ENCODE data around the gene TMEM115.

TMEM115 gene

DNA sequence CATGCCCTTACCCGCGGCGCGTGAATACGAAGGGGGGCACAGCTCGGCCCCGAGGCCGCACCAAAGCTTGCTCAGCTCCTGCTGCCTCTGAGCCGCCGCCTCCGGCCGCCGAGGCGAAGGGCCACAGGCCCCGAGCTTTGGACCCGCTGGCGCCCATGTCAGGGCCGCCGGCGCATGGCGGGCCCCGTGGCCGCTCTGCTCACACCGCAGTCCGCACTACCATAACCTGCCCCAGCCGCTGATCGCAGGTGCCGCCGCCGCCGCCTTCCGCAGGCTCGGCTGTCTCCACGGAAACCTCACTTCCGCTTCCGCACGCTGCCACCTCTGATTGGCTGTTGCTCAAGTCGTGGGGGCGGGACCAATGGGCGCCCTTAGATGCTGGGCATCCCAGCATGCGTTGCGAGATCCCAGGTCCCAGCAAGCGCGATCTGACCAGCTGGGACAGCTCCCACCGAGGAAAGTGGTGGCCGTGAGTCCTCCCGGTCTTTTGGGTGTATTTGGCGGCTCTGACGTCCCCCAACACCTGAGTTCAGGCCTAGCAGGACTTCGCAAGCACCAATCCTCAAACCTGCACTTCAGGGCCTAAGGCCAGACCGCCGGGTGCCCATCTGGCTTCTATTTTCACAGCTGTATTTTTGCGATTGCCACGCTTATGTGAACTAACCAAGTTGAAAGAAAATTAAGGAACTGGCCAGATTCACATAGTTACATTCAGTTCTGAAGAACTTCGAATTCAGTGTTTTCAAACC, 31.2 kb downstream of the TMEM115 start, which contains the start of gene TUSC2:
Gene TUSC2, minus strand, starts transcription at position 281 of the 749 bp plus-strand sequence. Its CDS starts 124 bp downstream, at position 157.
- peak; percentile 84 for DNase-seq

GRCh38 chr3:50327129-50327528, 32.2 kb downstream of the TMEM115 start:
- no peak for DNase-seq

DNA sequence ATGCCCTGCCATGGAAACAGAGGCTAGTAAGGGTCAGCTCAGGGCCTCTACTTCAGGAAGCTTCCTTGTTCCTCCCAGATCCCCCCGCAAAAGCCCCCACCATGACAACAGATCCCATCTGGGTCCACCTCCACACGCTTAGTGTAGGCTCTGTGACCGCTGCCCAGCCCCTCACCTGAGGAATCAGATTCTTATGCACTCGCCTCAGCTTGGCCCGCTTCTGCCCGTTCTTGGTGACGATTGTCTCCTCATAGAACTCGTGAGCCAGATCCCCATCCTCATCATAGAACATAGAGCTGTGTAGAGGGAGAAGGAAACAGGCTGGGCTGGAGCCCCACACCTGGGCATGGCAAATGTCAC, 33.2 kb downstream of the TMEM115 start:
- DNase-seq = no peak

DNA sequence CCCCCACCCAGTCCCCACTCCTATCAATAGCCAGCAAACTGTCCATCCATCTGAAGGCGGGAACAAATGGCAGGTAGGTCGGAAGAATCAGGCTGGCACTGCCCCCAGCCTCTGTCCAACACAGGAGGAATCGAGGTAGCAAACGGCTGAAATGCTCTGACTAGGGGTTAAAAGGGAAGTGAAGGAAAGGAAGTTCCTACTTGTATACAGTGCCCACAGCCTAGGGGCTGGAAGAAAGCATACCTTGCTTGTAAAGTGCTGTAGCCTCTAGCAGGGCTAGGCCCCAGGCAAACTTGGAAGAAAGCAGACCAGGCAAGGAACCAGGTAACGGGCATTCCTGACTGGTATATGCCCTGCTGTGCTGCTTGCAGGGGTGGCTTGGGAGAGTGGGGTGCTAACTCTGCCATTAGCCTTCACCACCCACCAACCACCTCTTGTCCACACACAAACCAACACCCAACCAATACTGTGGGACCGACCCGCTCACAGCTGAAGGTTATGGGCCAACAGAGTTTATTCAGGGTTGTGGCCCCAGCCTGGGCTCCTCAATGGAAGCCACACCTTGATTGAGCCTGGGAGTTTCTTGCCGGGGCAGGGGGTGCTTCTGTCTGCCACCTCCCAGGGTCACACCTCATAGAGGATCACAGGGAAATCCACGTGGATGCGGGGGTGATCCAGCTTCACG, 33.7 kb downstream of the TMEM115 start:
- no peak for DNase-seq

GRCh38 chr3:50325113-50325480, 34.2 kb downstream of the TMEM115 start:
- no peak for DNase-seq

DNA sequence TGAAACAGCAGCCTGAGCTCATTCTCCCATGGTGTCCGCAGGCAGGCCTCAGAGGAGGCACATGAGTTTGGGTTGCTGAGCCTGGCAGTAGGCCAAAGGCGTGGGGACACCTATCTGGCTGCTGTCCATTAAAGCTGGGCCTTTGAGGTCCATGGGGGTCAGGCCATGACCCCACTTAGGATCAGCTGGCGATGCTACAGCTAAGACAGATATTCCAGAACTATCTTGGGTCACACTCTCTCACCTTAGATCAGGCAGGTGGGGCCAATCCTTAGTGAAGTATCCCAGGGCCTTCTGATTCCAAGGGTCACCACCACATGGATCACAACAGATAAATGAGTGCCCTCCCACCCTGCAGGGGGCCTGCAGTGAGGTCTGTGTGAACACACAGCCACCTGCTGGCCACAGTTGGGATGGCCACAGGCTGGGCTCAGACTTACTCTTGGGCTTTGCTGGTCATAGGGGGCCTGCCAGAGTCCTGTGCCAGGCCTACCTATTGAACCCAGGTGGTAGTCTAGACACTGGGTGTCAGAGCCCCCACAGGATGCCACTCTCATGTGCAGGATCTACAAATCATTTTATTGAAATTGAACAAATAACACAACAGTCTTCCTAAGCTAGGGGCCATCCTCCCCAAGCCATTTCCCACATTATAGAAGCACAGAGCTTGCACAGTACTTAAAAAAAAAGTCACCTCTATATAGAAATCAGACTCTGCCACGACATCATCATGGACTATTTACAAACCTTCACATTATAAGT, 34.8 kb downstream of the TMEM115 start:
- no peak for DNase-seq

DNA sequence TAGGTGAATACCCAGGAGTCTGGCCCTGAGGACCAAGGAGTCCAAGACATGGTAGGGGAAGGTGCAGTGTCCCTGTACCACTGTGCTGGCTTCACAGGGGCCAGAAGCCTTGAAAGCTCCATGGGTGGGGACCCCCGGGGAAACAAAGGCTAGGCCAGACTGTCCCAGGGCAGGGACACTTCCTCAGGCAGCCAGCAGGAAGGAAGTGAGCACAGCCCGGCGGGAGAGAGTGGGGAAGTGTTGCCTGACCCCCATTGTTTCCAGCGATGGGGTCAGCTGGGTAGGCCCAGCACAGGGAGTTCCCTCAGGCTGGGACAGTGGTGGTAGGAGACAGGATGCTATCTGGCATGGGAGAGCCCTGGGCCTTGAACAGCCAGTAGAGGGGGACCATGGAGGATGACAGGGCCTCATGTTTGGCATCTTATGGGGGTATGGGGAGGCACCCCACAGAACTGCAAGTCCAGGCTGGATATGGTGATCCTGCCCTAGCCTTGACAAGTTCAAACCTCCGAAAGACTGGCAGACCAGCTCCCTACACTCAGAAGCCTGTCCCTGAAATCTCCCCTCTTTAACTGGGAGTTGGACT, 35.6 kb downstream of the TMEM115 start:
- no peak for DNase-seq

GRCh38 chr3:50323092-50323600, 36.2 kb downstream of the TMEM115 start:
- no peak for DNase-seq

DNA sequence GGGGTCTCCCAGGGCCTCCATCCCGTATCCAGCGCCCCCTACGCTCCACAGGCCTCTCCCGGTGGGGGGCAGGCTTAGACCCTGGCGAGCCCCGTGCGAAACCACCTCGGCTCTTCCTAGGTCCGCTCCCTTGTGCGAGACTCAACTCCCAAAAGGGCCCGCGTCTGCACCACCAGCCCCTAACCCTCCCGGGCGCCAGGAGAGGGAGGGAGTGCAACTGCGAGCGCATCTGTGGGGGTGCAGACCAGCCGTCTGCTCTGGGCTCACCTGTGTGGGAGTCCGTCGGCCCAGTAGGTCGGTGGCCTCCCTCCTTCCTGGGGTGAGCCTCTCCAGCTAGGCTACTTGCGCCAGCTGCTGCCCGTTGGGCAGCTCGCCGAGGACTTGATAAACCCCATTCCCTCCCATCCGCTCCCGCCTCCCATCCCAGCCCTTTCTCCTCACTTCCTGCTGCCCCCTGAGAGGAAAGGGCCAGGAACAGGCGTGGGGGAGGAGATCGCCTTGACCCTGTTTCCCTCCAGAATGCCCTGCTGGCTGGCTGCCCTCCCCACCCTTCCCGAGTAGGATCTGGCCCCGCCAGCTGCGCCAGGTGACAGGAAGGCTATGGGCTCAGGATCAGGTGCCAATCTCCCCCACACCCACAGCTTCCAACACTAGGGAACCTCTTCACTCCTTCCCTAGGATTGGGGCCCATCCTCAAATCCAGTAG, 36.8 kb downstream of the TMEM115 start, which contains the start of gene HYAL2:
Gene HYAL2, minus strand, starts transcription at position 360 of the 706 bp plus-strand sequence. CDS start 2,256 bp downstream, outside the sequence.
- DNase-seq = no peak

DNA sequence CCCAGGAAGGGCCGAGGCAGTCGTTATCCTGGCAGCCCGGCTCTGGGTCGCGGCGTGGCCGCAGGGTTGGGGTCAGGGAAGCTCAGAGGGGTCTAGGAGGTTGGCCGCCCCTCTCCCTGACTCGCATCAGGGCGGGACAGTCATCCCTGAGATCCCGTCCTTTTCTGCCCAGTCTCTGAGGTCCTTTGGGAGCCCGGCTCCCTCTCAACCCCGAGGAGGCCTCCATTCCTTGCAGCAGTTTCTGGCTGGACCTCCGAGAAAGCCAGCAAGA, 37.3 kb downstream of the TMEM115 start:
- no peak for DNase-seq

DNA sequence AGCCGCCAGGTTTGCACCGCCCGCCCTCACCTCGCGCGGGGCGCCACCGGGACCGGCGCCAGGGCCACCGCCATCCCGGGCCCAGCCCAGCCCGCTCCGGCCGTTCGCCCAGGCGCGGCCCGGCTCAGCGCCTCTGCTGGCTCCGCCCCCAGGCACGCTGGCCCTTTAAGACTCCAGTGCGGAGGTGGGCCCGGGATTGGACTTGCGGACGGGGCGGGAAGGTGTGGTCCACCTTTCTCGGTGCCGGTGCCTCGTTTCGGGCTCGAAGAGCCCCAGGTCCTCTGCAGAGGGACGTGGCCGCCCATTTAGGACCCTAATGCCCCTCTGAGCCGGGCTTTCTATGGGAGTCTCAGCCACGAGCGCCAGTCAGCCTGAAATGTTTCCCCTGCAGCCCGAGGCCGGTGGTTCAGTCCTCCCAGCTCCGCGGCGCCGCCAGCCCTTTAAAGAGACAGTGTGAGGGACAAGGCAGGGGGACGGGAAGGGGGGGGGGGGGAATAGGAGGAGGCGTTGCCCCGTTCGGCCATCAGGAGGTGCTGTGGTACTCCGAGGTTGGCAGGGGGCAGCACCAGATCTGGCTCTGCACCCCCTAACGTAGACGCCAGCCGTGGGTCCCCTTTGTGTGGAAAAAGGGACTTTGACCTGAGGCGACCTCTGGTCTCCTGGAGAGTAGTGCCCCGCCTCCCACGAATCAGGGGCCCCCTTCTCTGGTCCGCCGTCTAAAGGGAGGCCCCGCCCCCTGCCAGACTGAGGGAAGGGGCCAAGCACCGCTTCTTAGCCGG, 37.8 kb downstream of the TMEM115 start:
- DNase-seq = peak; percentile 73

GRCh38 chr3:50320853-50321335, 38.4 kb downstream of the TMEM115 start:
- DNase-seq = peak; percentile 73

DNA sequence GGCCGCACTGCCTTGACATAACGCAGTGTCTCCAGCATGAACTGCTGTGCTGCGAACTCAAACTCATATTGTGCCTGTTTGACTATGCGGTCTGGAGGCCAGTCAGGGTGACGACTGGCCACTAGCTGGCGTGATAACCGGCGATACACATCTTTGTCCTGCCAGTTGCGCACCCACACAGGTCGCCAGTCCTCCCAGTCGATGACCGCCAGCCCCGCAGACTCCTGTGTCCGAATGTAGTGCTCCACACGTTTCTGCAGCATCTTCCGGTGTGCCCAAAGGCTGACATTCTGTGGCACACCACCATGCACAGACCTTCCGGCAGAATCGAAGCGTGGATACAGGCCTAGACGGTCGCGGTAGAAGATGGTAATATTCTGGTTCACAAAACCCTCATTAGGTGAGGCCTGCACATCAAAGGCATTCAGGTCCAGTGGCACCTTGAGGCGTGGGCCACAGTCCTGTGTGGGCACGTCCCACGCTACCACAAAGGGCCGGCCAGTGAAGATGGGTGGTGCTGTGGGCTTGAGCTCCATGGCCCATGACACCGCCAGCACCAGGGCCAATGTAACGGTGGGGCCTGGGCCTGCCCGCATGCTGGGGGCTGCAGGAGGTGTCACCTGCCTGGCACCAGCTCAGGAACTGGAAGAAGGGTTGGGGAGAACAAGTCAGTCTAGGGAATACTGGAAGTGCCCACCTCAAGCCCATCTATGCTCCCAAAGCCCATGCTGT, 39.3 kb downstream of the TMEM115 start:
- DNase-seq = no peak

DNA sequence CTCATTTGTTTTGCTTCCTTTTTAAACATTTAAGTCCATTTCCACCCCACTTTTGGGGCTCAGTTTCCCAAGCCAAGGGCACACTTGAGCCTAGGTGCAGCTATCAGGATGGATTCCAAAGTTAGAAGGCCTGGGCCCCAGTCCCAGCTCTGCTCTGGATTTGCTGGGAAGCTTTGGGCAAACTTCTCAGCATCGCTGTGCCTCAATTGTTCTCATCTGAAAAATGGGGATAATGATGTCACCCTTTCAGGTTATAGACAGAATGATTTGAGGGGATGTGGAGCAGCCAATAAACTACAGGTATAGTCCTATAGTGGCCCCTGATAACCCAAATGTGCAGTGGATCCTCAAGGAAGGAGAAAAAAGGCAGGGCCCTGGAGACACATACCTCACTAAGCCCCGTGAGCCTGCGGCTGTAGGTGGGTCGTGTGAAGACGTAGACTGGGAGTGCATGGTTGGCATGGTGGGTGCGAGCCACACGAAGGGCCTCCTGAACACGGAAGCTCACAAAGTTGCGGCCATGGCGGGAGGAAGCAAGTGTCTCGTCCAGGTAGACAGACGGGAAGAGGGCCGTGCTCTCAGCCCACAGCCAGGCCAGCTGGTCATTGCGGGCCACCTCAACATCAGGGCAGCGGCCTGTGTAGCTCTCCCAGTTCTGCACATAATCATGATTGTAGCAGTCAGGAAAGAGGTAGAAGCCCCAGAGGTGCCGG, 40.0 kb downstream of the TMEM115 start:
- DNase-seq = no peak

- DNase-seq = no peak
These were observed 40.7 kb downstream of the TMEM115 start for GRCh38 chr3:50318615-50319014.

- DNase-seq = no peak
These were observed 41.2 kb downstream of the TMEM115 start for GRCh38 chr3:50318163-50318562.

GRCh38 chr3:50317300-50317699, 42.0 kb downstream of the TMEM115 start:
- DNase-seq = no peak

- DNase-seq = no peak
These were observed 42.6 kb downstream of the TMEM115 start for GRCh38 chr3:50316657-50317242.

DNA sequence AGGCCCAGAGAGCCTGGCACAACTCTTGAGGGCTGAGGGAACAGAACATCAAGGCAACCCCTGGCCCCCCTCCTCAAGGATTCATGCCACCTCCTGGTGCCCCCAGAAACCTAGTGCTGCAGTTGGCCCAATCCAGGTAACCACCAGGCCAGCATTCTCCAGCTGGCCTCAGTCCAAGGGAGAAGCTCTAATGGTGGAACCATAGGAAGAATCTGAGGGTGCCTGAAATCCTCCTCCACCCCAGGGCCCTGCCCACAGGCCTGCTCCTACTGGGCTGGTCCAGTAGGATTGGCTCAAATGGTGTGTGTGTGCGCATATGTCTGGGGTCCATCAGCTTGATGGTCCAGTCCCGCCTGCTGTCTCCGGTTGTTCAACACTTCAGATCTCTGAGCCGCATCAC, 44.5 kb downstream of the TMEM115 start:
- DNase-seq = no peak

DNA sequence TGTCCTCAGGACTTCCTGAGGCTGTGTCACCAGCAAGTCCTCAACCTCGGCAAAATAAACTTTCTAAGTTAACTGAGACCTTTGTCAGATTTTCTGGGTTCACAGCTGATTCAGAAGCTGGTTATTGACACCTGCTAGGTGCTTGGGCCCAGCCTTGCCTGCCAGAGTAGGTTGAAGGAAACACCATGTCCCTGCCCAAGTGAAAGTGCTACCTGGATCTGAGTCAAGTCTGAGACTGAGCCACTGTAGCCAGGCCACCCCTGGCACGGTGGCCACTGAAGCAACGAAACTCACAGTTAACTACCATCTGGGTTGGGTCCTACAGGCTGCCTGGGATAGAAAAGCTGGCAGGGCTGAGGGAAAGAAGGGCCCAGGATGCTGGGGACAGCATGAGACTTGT, 45.0 kb downstream of the TMEM115 start:
- no peak for DNase-seq
